GM18951 (cell line): ENCODE results near the gene NUDT6.
"Not testable (repeated sequence)": the region's sequence is repeated elsewhere in the genome, so short reads cannot be mapped to it uniquely, and the experiment has no call there.

ENCODE experiments used
- POLR2A ChIP-seq: IDR thresholded peaks from 4 replicates; pipeline ENCODE4 v1.6.1; 2011; ENCODE audit warnings: mild to moderate bottlenecking; ENCODE audit not compliant: insufficient read length, insufficient read depth; ENCODE audit errors: extremely low read depth
- in situ Hi-C: fragments of 300-500 bp; cut with MboI; formaldehyde crosslinking; loops from one replicate; pipeline ENCODE4 v1.12.0; 2022; ENCODE audit warnings: low sequenced_read_pairs, mixed read lengths, inconsistent platforms; ENCODE audit not compliant: unreplicated experiment

NUDT6 gene

DNA sequence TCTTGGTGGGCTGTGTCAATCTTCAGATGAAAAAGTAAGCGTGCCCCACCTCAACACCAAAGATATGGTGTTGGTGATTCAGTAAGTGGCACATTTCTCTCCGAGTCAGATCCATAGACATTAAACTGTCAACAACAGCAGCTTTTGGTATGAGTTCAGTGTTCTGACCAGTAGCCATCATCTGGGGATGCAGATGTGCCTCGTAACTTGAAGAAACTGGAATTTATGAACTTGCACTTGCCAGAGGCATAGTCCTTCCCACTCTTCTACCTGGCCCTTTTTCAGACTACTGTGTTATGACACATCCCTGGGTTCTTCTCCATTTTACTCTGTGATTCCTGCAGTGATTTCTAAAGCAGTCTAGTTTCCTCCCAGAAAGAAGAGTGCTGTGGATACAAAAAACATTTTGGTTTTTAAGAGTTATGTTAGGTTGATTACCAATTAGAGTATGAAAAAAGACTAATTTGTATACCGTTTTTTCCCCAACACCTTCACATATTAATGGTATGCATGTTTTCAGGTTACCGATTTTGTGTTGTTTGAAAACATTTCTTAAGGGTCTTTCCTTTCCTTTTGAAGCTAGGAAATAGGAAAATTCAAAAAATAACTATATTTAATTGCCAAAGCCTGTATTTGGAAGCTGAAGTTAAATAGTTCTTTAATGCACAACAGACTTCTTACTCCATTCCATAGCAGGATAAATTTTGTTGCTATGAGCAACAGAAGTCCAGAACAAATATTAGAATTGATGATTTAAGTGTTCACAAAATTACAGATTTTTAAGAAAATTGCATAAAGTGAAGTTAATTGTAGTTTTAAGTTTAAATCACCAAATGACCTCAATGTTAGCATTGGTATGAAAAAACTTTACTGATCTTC, 39.3 kb downstream of the NUDT6 start:
- in situ Hi-C loops, result no loop called here
- TF ChIP-seq POLR2A, result no peak

DNA sequence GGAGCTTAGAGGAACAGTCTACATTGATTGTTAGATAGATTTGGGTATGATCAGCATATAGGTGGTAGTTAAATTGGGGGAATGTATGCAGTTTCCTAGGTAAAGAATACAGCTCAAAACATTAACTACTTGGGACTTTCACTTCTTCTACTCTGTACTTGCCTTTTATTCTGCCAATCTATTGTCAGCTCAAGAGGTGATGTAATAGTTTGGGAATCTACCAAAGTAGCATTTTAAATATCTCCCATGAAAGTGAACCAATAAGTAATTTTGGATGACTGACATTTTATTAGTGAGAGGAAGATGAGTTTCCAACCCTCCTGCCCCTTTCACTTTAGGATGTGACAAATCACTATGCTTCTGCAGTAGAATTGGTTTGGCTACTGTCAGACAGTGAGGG, 43.4 kb downstream of the NUDT6 start:
- no peak for TF ChIP-seq POLR2A
- in situ Hi-C loops, result no loop called here

DNA sequence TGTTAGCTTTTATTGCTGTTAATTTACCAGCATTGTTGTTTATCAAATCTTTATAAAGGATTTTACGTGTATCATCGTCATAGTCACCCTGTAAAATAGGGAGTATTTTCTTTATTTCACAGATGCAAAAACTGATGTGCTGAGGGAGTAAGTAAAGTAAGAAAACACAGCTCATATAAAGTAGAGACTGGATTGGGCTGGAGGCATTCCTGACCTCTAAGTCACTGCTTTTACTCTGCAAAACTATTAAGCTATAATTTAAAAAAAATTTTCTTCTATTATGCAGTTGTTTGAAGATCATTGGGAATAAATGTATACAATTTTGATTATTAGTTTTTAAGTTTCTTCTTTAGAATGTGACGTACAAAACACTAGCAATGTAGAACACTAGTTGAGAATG, 45.9 kb downstream of the NUDT6 start:
- TF ChIP-seq POLR2A, result no peak
- in situ Hi-C loops, result no loop called here

DNA sequence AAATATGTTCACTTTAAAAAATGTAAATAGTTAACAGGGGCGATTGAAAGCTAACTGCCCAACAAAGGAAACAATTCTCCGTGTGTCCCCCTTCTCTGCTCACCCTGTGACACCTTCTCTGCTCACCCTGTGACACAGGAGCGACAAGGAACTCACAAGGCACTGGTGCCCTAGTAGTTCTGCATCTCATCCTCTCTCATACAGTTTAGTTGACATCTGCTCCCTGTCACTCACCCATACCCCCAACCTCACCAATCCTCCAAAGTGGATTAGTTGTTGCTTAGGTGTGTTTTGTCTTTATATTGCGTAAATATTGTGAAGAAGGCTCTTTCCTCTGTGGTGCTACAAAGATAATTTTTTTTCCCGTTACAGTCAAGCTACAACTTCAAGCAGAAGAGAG, 46.4 kb downstream of the NUDT6 start:
- in situ Hi-C loops, result no loop called here
- TF ChIP-seq POLR2A, result no peak

DNA sequence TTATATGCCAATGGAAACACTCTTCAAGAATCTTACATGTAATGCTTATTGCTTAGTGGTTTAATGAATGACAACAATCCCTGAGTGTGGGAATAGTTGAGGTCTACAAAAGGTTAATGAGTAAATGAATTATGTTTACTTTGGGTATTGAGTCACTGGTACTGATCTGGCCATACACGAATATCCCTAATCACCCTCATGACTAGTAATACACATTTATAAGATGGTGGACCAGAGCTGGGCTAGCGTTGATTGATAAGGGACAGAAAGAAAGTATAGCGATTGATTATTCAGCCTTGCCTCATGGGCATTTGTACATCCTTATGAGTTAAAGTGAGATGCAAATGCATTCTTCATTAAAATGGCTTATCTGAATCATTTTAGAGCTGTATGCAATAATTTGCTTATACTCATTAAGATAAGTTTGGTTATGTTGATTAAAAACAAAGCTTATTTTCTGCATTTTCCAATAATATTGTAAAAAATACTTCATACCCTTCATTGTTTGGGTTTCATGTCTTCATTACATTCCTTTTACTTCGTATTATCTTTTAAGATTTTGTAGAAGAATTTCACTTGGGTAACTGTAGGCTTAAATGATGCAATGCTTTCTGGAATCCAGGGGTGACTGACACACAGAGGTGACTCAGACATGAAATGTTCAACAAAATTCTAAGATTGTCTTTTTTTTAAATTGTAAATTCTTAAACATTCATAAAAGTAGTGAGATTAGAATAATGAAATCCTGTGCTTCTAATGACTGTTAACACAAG, 48.4 kb downstream of the NUDT6 start:
- TF ChIP-seq POLR2A, result no peak
- in situ Hi-C loops, result no loop called here

DNA sequence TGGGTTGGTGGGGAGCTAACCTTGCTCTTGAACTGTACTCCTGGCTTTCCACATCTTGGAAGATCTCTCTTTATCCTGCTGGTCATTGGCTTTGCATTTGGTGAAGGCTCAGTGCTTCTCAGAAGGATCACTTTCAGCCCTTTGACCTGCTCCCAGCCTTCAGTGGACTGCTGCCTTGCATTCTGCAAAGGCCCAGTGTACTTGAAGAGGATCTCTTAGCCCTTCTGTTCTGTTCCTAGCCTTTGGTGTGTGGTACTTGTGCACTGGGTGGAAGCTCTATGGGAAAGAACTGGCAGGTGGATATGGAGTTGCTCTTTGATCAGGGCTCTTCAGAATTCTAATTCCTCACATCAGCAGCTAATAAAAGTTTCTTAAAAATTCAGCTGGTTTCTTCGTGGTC, 49.3 kb downstream of the NUDT6 start:
- TF ChIP-seq POLR2A, result no peak
- in situ Hi-C loops, result no loop called here

DNA sequence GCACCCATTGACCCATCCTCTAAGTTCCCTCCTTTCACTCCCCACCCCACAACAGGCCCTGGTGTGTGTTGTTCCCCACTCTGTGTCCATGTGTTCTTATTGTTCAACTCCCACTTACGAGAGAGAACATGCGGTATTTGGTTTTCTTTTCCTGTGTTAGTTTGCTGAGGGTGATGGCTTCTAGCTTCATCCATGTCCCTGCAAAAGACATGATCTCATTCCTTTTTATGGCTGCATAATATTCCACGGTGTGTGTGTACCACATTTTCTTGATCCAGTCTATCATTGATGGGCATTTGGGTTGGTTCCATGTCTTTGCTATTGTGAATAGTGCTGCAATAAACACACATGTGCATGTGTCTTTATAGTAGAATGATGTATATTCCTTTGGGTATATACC, 54.2 kb downstream of the NUDT6 start:
- in situ Hi-C loops, result not testable (repeated sequence)

DNA sequence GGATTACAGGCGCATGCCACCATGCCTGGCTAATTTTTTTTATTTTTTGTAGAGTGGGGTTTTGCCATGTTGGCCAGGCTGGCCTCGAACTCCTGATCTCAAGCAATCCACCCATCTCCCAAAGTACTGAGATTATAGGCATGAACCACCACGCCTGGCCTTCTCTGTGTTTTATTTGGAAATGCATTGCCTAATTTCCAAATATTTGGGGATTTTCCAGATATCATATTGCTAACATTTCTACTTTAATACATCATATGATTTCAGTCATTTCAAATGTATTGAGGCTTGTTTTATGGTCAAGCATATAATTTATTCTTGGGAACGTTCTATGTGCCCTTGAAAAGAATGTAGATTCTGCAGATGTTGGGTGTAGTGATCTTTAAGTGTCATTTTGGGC, 57.0 kb downstream of the NUDT6 start:
- no peak for TF ChIP-seq POLR2A

DNA sequence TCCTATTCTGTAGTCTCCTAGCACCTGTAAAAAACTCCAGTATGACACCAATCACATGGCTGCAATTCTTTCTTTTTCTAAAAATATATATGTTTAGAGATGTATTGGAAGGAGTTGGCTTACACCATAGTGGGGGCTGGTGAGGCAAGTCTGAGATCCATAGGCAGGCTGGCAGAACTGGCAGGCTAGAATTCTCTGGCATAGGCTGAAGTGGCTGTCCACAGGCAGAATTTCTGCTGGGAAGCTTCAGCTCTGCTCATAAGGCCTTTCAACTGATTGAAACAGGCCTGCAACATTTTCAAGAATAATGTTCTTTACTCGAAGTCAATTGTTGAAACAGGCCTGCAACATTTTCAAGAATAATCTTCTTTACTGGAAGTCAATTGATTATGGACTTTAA, 58.8 kb downstream of the NUDT6 start:
- in situ Hi-C loops, result no loop called here
- no peak for TF ChIP-seq POLR2A

More for the DNA sequence above, 57.0 kb downstream of the NUDT6 start:
- in situ Hi-C loops, result no loop called here

DNA sequence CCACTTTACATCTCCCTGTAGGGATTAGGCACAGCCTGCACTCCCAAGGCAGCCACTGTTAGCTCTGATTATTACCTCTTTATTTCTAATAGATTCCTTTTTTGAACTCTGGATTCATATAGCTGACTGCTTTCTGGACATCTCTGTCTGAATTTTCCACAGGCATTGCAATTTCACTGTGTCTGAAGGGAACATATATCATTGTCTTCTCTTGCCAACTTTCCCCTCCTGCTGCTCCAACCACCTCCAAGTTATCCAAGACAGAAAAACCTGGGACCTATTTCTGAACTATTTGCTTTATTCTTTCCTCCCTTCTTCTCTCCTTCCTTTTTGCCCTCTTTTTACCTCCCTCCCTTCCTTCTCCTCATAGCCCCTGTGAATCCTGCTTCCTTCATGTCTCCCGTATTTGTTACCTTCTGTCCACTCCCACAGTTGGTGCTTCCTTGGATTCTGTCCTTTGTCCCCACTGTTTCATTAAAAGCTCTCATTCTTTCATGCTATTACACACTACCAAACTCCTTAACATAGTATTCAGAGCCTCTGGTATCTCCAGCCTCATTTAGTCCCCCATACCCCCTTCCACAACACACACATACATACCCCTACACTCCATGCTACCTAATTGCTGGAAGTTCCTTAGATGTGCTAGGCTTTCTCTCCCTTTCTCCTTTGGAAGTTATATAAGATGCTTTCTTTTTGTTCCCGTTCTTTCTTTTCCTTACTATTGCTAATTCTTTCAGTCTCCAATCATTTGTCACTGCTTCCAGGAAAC, 61.0 kb downstream of the NUDT6 start:
- in situ Hi-C loops, result no loop called here
- no peak for TF ChIP-seq POLR2A

DNA sequence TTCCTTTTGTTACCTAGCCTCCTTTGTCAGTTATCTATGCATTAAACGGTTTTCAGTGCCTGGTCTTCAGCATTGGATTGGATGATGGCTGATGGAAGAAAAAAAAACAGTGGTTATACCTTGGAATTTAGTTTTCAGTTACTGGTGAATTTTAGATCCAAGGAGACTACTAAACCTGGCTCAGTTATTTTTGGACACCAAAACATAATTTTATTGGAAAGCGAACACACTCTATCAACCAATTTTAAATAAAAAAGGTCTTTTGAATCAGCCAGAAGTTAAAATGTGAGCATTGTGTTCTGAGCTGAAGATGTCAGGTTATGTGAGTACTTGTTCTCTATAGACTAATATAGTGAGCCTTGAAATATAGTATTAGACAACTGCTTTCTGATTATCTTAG, 63.7 kb downstream of the NUDT6 start:
- in situ Hi-C loops, result no loop called here
- TF ChIP-seq POLR2A, result no peak

DNA sequence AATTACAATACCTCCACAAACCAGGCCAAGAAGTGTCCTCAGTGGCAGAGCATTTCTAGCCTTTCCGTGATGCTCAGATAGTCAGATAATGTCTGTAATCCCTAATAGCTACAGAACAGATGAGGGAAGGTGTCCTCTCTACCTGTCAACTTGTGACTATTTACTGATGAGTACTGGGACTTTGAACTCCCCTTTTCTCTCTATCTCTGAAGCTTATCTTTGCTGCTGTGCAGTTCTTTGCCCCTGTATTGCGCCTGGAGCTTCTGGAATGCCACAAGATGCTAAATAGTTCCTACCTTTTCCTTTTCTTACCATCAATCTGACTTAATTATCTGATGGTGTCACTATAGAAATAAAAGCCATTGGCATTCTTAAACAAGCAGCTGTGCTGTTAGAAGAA, 65.2 kb downstream of the NUDT6 start:
- no peak for TF ChIP-seq POLR2A
- in situ Hi-C loops, result no loop called here

DNA sequence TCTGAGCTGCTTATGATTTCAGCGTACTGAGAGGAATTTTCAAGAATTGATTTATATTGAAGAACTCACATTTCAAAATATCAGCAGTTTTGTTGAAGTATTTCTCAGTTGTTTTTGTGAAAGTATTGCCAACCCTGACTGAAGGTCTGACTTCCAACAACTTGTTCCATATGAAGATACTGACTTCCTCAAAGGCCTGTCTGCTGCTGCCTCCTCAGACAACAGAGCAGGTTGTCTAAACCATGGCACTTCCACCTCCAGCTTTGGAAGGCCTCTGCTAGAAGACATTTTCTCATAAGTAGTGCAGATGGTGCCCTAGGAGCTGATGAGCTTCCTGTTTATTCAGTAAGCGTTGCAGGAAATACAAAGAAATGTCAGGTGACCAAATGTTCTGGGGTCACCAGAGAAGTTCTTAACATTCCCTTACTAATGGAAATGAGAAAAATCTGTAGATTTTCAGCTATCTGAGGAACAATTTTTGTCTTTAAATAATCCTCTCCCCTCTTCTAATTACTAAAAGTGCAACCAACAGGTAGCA, 67.0 kb downstream of the NUDT6 start:
- TF ChIP-seq POLR2A, result no peak
- in situ Hi-C loops, result no loop called here
